ENCODE data around the gene RASGRP1.

Gene RASGRP1

DNA sequence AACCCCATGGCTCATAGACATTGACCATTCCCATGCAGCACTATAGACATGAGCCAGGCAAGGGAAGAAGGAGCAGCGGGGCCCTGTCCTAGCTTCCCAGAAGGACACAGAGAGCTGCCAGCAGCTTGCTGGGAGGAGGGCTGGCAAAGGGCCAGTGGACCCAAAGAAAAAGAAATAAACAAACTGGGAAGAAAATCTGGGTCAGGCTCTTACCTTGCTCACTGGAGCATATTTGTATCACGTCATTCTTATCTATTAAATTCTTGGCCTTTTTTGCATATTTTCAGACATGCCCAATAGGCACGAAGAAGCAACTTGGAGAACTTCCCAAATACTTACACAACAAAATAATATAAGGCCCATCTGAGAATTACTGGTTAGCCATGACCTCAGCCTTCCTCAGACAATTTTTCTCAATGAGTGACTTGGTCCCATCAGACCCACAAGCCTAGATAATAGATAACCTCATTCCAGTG is 28.4 kb downstream of the RASGRP1 start:
- Histone ChIP-seq H3K27me3 (ENCODE audit: control insufficient read depth, insufficient read depth, low read length) (no peaks in the 10 kb centered on the region), H3K4me1 (ENCODE audit: control insufficient read depth, insufficient read depth, low read length) (peaks cover 3% of the 10 kb centered on the region; the same call in 1 of the 2 replicates), H3K4me3 (ENCODE audit: low read depth, low read length) (no peak overlapping the region), H3K36me3 (ENCODE audit: control insufficient read depth, insufficient read depth, low read length) (no peaks in the 10 kb centered on the region), H3K27ac (ENCODE audit: low read depth, low read length) (no peak overlapping the region), H3K9me3 (ENCODE audit: control insufficient read depth, insufficient read depth, low read depth, low read length) (no peaks in the 10 kb centered on the region), H3K9ac (ENCODE audit: low read length) (no peak overlapping the region)

DNA sequence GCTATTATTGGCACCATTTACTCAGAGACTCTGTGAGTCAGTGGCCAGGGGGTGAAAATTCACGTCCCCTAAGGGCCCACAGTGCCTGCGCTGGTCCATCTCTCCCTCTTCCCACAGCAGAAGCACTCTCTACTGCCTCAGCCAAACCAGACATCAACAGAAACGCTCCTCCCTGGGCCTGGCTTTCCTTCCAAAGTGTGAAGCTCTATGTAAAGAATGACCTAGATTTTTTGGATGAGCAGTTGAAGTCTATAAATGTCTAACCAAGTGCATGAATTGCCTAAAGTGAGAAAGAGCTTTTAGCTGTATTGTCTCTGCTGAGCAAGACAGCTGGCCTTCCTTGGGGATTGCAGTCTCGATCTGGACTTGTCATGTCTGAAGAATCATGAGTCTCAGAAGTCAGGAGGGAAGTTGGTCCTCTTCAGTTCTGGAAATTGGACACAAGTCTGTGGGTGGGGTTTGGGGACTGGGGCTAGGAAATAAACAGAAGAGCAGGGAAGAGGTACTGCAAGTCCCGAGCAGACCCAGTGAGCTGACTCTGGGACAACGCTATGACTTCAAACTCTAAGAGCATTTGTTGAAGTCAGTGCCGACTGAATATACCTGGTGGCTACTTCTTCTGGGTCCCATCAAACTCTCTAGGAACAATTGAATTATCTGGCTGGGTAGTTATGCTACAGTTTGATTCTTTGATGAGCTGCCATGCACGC is 29.0 kb downstream of the RASGRP1 start:
- no peak overlapping the region for H3K4me3 ChIP-seq (ENCODE audit: low read depth, low read length)
- H3K27me3 ChIP-seq (ENCODE audit: control insufficient read depth, insufficient read depth, low read length): no peaks in the 10 kb centered on the region
- H3K36me3 ChIP-seq (ENCODE audit: control insufficient read depth, insufficient read depth, low read length): no peaks in the 10 kb centered on the region
- H3K27ac ChIP-seq (ENCODE audit: low read depth, low read length): no peak overlapping the region
- no peak overlapping the region for H3K9ac ChIP-seq (ENCODE audit: low read length)
- H3K9me3 ChIP-seq (ENCODE audit: control insufficient read depth, insufficient read depth, low read depth, low read length): no peaks in the 10 kb centered on the region
- peaks cover 3% of the 10 kb centered on the region; the same call in 1 of the 2 replicates for H3K4me1 ChIP-seq (ENCODE audit: control insufficient read depth, insufficient read depth, low read length)

DNA sequence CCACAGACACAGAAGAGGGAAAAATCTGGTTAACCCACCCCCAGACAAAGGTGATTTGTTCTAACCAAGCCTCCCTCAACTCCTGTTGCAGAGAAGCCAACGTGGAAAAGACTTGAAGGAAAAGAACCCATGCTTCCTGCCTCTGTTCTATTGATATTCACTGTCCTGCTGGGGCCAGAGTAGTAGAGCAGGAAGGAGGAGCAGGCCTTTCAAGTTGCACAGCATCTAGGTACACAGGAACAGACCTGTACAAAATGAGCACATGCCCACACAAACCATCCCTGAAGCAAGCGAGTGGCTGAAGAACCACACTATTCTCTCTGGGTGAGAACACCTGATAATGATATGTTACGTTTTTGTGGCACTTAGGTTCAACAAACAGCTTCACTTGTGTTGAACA is 29.9 kb downstream of the RASGRP1 start:
- no peak overlapping the region for H3K4me3 ChIP-seq (ENCODE audit: low read depth, low read length)
- H3K27ac ChIP-seq (ENCODE audit: low read depth, low read length): no peak overlapping the region
- H3K4me1 ChIP-seq (ENCODE audit: control insufficient read depth, insufficient read depth, low read length): 0 out of 2 replicates have a peak, but pooled peaks cover 3% of the 10 kb centered on the region
- H3K9me3 ChIP-seq (ENCODE audit: control insufficient read depth, insufficient read depth, low read depth, low read length): no peaks in the 10 kb centered on the region
- H3K9ac ChIP-seq (ENCODE audit: low read length): no peak overlapping the region
- H3K27me3 ChIP-seq (ENCODE audit: control insufficient read depth, insufficient read depth, low read length): no peaks in the 10 kb centered on the region
- no peaks in the 10 kb centered on the region for H3K36me3 ChIP-seq (ENCODE audit: control insufficient read depth, insufficient read depth, low read length)

DNA sequence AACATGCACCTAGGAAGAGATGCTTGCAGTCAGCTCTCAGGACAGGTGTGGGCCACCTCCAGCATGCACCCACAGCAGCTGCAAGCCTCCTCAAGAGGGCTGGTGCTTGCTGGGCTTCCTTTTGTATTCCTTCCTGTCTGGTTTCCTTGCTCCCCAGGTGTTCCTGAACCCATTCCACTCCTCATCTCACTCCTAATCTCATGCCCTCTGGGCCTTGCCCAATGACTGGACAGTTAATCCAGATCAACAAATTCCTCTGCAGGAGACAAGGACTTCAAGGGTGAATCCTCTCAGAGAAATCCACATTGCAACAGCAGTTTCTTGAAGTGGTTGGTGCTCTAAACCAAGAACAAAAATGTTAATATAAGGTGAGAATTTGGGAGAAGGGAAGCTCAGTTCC is 30.7 kb downstream of the RASGRP1 start:
- no peaks in the 10 kb centered on the region for H3K27me3 ChIP-seq (ENCODE audit: control insufficient read depth, insufficient read depth, low read length)
- no peak overlapping the region for H3K4me3 ChIP-seq (ENCODE audit: low read depth, low read length)
- no peaks in the 10 kb centered on the region for H3K36me3 ChIP-seq (ENCODE audit: control insufficient read depth, insufficient read depth, low read length)
- no peak overlapping the region for H3K9ac ChIP-seq (ENCODE audit: low read length)
- H3K9me3 ChIP-seq (ENCODE audit: control insufficient read depth, insufficient read depth, low read depth, low read length): no peaks in the 10 kb centered on the region
- no peak overlapping the region for H3K27ac ChIP-seq (ENCODE audit: low read depth, low read length)
- 0 out of 2 replicates have a peak, but pooled peaks cover 3% of the 10 kb centered on the region for H3K4me1 ChIP-seq (ENCODE audit: control insufficient read depth, insufficient read depth, low read length)

DNA sequence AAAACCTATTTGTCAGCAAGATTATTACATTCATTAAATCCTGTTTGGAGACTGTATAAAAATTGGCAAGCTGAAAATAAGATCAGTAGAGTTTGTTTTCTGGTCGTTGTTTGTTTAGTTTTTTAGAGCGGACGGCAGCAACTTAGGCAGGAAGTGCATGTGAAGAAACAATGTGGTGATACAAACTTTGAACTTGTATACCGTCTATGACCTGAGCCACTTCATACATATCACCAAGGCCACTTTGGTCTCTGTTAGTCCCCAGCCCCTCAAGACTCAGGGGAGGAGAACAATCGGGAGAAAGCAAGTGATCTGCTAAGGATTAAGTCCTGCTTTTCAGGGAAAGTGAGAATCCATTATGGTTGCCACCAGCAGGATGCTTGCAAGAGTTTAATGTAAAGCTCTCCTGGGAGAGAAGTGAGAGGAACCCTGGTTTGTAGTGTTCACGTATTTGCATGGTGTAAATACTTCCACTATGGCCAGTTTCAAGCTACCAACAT is 31.1 kb downstream of the RASGRP1 start:
- no peaks in the 10 kb centered on the region for H3K9me3 ChIP-seq (ENCODE audit: control insufficient read depth, insufficient read depth, low read depth, low read length)
- no peak overlapping the region for H3K27ac ChIP-seq (ENCODE audit: low read depth, low read length)
- no peak overlapping the region for H3K4me3 ChIP-seq (ENCODE audit: low read depth, low read length)
- 0 out of 2 replicates have a peak, but pooled peaks cover 3% of the 10 kb centered on the region for H3K4me1 ChIP-seq (ENCODE audit: control insufficient read depth, insufficient read depth, low read length)
- no peaks in the 10 kb centered on the region for H3K36me3 ChIP-seq (ENCODE audit: control insufficient read depth, insufficient read depth, low read length)
- no peak overlapping the region for H3K9ac ChIP-seq (ENCODE audit: low read length)
- H3K27me3 ChIP-seq (ENCODE audit: control insufficient read depth, insufficient read depth, low read length): no peaks in the 10 kb centered on the region

DNA sequence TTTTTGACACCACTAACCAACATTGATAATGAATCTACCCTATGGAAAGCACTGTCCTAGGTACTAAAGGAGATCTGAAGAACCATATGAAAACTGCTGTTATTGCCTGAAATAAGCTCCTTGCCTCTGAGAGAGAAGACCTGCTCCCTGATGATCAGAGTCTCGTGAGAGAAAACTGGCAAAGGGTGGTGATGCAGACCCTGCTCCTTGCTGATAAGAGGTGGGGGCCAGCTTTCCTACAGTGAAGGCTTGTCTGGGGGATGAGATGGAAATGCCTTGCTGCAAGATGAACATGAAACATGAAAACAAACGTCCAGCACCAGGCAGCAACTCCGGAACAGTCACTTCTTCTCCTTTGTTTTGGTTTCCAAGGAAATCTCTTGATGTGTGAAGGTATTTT is 31.9 kb downstream of the RASGRP1 start:
- Histone ChIP-seq H3K27ac (ENCODE audit: low read depth, low read length) (no peak overlapping the region), H3K27me3 (ENCODE audit: control insufficient read depth, insufficient read depth, low read length) (no peaks in the 10 kb centered on the region), H3K36me3 (ENCODE audit: control insufficient read depth, insufficient read depth, low read length) (no peaks in the 10 kb centered on the region), H3K9me3 (ENCODE audit: control insufficient read depth, insufficient read depth, low read depth, low read length) (no peaks in the 10 kb centered on the region), H3K4me3 (ENCODE audit: low read depth, low read length) (no peak overlapping the region), H3K4me1 (ENCODE audit: control insufficient read depth, insufficient read depth, low read length) (0 out of 2 replicates have a peak, but pooled peaks cover 3% of the 10 kb centered on the region), H3K9ac (ENCODE audit: low read length) (no peak overlapping the region)

DNA sequence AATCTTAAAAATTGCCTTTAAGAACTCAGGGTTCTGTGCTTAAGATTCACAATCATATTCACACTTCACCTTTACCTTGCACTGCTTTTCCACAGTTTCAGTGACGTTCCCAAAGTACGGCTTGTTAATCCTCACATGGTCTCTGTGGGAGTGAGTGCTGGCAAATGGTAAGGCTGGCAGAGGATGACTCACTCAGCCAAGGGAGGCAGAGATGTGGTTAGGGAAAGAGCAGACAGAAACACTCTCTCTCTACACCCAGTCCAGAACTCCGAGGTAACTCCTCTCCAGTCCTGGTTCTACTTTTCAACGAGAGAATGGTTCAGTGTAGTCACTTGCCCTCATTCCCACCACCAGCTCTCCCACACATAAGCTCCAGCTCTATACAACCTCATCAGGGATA is 33.1 kb downstream of the RASGRP1 start:
- Histone ChIP-seq H3K4me1 (ENCODE audit: control insufficient read depth, insufficient read depth, low read length) (0 out of 2 replicates have a peak, but pooled peaks cover 3% of the 10 kb centered on the region), H3K27me3 (ENCODE audit: control insufficient read depth, insufficient read depth, low read length) (no peaks in the 10 kb centered on the region), H3K9me3 (ENCODE audit: control insufficient read depth, insufficient read depth, low read depth, low read length) (no peaks in the 10 kb centered on the region), H3K9ac (ENCODE audit: low read length) (no peak overlapping the region), H3K4me3 (ENCODE audit: low read depth, low read length) (no peak overlapping the region), H3K36me3 (ENCODE audit: control insufficient read depth, insufficient read depth, low read length) (no peaks in the 10 kb centered on the region), H3K27ac (ENCODE audit: low read depth, low read length) (no peak overlapping the region)

DNA sequence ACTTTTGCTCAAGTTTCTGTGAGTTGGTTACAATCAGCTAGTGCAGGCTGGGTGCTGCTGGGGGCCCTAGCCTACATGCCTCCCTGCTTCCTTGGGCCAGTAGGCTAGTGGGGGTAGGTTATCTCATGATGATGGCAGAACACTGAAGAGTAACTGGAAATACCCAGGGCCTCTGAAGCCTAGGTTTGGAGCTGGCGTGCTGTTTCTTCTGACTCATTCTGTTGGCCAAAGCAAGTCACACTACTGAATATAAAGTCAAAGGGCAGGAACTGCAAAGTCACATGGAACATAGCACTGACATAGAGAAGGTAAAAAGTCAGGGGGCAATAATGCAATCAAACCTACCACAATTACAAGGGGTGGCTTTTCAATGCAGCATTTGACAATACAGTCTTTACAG is 34.5 kb downstream of the RASGRP1 start:
- H3K27ac ChIP-seq (ENCODE audit: low read depth, low read length): no peak overlapping the region
- no peak overlapping the region for H3K9ac ChIP-seq (ENCODE audit: low read length)
- H3K36me3 ChIP-seq (ENCODE audit: control insufficient read depth, insufficient read depth, low read length): no peaks in the 10 kb centered on the region
- no peak overlapping the region for H3K4me3 ChIP-seq (ENCODE audit: low read depth, low read length)
- no peaks in the 10 kb centered on the region for H3K9me3 ChIP-seq (ENCODE audit: control insufficient read depth, insufficient read depth, low read depth, low read length)
- H3K4me1 ChIP-seq (ENCODE audit: control insufficient read depth, insufficient read depth, low read length): 0 out of 2 replicates have a peak, but pooled peaks cover 3% of the 10 kb centered on the region
- H3K27me3 ChIP-seq (ENCODE audit: control insufficient read depth, insufficient read depth, low read length): no peaks in the 10 kb centered on the region

DNA sequence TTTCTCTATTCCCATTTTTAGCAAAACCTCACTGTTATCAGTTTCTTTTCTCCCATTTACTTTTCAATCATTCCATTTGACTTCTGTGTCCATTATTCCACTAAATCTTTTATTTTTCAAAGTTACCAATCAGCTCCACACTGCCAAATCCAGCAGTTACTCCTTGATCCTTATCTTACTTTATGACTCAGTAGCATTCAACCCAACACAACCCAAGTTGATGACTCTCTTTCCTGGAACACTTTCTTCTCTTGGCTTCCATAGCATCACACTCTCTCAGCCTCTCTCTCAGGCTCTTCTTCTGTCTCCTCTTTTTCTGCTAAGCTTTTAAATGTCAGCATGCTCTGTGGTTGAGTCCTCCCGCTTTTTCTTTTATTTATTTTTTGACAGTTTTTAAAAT is 36.3 kb downstream of the RASGRP1 start:
- Histone ChIP-seq H3K36me3 (ENCODE audit: control insufficient read depth, insufficient read depth, low read length) (no peaks in the 10 kb centered on the region), H3K9ac (ENCODE audit: low read length) (no peak overlapping the region), H3K9me3 (ENCODE audit: control insufficient read depth, insufficient read depth, low read depth, low read length) (no peaks in the 10 kb centered on the region), H3K27me3 (ENCODE audit: control insufficient read depth, insufficient read depth, low read length) (no peaks in the 10 kb centered on the region), H3K4me1 (ENCODE audit: control insufficient read depth, insufficient read depth, low read length) (0 out of 2 replicates have a peak, but pooled peaks cover 3% of the 10 kb centered on the region), H3K27ac (ENCODE audit: low read depth, low read length) (no peak overlapping the region), H3K4me3 (ENCODE audit: low read depth, low read length) (no peak overlapping the region)

DNA sequence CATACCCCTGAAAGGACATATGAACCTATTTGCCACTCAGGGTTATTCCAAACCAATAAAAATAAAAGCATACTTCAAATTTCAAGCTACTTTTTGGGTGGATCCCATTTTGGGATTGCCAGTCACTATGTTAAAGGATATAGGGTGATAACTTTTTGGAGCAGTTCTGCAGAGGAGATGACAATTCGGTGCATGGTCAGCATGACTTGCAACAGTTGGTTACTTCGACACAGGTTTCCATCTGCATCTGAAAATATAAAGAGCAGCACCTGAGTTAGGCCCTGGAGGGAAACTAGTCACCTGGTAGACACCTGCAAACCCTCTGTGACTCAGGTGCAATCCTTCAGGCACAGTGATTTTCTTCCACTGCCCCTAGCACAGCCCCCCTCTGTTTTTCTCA is 38.5 kb downstream of the RASGRP1 start:
- H3K4me1 ChIP-seq (ENCODE audit: control insufficient read depth, insufficient read depth, low read length): no peaks in the 10 kb centered on the region
- no peaks in the 10 kb centered on the region for H3K9me3 ChIP-seq (ENCODE audit: control insufficient read depth, insufficient read depth, low read depth, low read length)
- no peak overlapping the region for H3K9ac ChIP-seq (ENCODE audit: low read length)
- no peak overlapping the region for H3K27ac ChIP-seq (ENCODE audit: low read depth, low read length)
- no peak overlapping the region for H3K4me3 ChIP-seq (ENCODE audit: low read depth, low read length)
- H3K27me3 ChIP-seq (ENCODE audit: control insufficient read depth, insufficient read depth, low read length): no peaks in the 10 kb centered on the region
- H3K36me3 ChIP-seq (ENCODE audit: control insufficient read depth, insufficient read depth, low read length): no peaks in the 10 kb centered on the region

DNA sequence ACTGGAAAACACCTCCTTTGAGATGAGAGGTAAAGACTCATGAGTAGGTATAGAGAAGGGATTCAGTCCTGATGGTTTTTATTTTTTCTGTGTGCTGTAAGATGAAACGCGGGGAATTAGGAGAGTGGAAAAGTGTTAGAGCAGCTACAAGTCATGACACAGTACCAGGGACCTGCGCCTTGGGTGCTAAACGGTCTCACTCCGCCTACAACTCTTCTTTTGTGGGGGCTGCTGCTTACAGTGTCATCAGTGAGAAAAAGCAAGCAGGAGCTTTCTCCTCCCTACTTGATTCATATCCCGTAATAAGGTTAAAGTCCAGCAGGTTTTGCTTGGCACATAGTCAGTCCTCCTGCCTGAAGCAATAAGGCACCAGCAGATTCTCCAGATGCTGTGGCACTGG is 39.1 kb downstream of the RASGRP1 start:
- H3K27ac ChIP-seq (ENCODE audit: low read depth, low read length): no peak overlapping the region
- no peaks in the 10 kb centered on the region for H3K9me3 ChIP-seq (ENCODE audit: control insufficient read depth, insufficient read depth, low read depth, low read length)
- H3K27me3 ChIP-seq (ENCODE audit: control insufficient read depth, insufficient read depth, low read length): no peaks in the 10 kb centered on the region
- no peak overlapping the region for H3K4me3 ChIP-seq (ENCODE audit: low read depth, low read length)
- H3K9ac ChIP-seq (ENCODE audit: low read length): no peak overlapping the region
- H3K4me1 ChIP-seq (ENCODE audit: control insufficient read depth, insufficient read depth, low read length): no peaks in the 10 kb centered on the region
- H3K36me3 ChIP-seq (ENCODE audit: control insufficient read depth, insufficient read depth, low read length): no peaks in the 10 kb centered on the region

Measured in HUES6 (cell line).